Osteoblast (primary cell): ENCODE results near the gene PTGR3. TPM values are rescaled to one million over a fixed set of nuclear protein-coding genes. Genes with fewer than 3 reads are reported as not detected.

Source experiments
- DNase-seq: peaks from one replicate; pipeline ENCODE4 v3.0.0; 2011; ENCODE audit warnings: low spot score, mixed read lengths; ENCODE audit not compliant: insufficient read length; ENCODE audit errors: missing footprints
- H2AFZ ChIP-seq: 2 replicates; pipeline ENCODE4 v1.6.0; 2011; ENCODE audit warnings: mild to moderate bottlenecking, low read length
- H3K27ac ChIP-seq: 2 replicates; pipeline ENCODE4 v1.5.1; 2011; ENCODE audit warnings: mild to moderate bottlenecking, low read depth, low read length, moderate library complexity
- H3K27me3 ChIP-seq: 2 replicates; pipeline ENCODE4 v1.6.0; 2012; ENCODE audit warnings: mild to moderate bottlenecking, control low read depth, inconsistent platforms, low read length, moderate library complexity; ENCODE audit not compliant: insufficient read depth
- H3K36me3 ChIP-seq: 2 replicates; pipeline ENCODE4 v1.5.1; 2011; ENCODE audit warnings: mild to moderate bottlenecking, low read length, control low read depth, moderate library complexity; ENCODE audit not compliant: insufficient read depth
- H3K4me1 ChIP-seq: 2 replicates; pipeline ENCODE4 v1.5.1; 2011; ENCODE audit warnings: mild to moderate bottlenecking, low read length, control low read depth, moderate library complexity; ENCODE audit not compliant: insufficient read depth
- H3K4me2 ChIP-seq: 2 replicates; pipeline ENCODE4 v1.6.0; 2011; ENCODE audit warnings: mild to moderate bottlenecking, low read length; ENCODE audit not compliant: insufficient read depth
- H3K4me3 ChIP-seq: fragments of 200-600 bp; sonication (generic); 3 replicates; pipeline ENCODE4 v1.5.1; 2012; ENCODE audit warnings: mild to moderate bottlenecking, low read length, inconsistent platforms; ENCODE audit not compliant: insufficient read depth
- H3K79me2 ChIP-seq: 2 replicates; pipeline ENCODE4 v1.6.0; 2012; ENCODE audit warnings: mild to moderate bottlenecking, low read length, control low read depth, inconsistent platforms; ENCODE audit not compliant: insufficient read depth
- H3K9me3 ChIP-seq: 2 replicates; pipeline ENCODE4 v1.5.1; 2011; ENCODE audit warnings: low read depth, low read length, control low read depth
- H4K20me1 ChIP-seq: 2 replicates; pipeline ENCODE4 v1.6.0; 2012; ENCODE audit warnings: mild to moderate bottlenecking, low read length, control low read depth; ENCODE audit not compliant: insufficient read depth
- CTCF ChIP-seq: IDR thresholded peaks from 2 replicates; pipeline ENCODE4 v1.5.1; 2011; ENCODE audit warnings: mild to moderate bottlenecking, low read depth, low read length, moderate library complexity; ENCODE audit errors: extremely low read depth
- total RNA-seq: library from RNA; depleted of rRNA; stranded (reverse); fragments of >200 nt; gene quantifications from 2 replicates; pipeline ENCODE4 v1.2.3, GENCODE V29; 2012

Gene PTGR3
- total RNA-seq, 1 donor: 8.3 TPM

GRCh38 chr18:75221397-75221796, 12.5 kb upstream of the PTGR3 start:
- H2AFZ ChIP-seq: no peak overlapping the region
- no peak for TF ChIP-seq CTCF
- no peaks in the 10 kb centered on the region for H3K36me3 ChIP-seq
- H3K4me2 ChIP-seq: no peak overlapping the region
- peaks cover 68% of the 10 kb centered on the region for H3K79me2 ChIP-seq
- H3K4me1 ChIP-seq: peaks cover 21% of the 10 kb centered on the region
- no peak overlapping the region for H3K4me3 ChIP-seq
- H4K20me1 ChIP-seq: no peaks in the 10 kb centered on the region
- H3K9me3 ChIP-seq: no peaks in the 10 kb centered on the region
- H3K27me3 ChIP-seq: no peaks in the 10 kb centered on the region
- no peak for DNase-seq
- H3K27ac ChIP-seq: no peak overlapping the region

GRCh38 chr18:75220551-75221355, 11.8 kb upstream of the PTGR3 start:
- no peak overlapping the region for H3K4me3 ChIP-seq
- H2AFZ ChIP-seq: peak overlapping the region; percentile 15
- H3K36me3 ChIP-seq: no peaks in the 10 kb centered on the region
- no peaks in the 10 kb centered on the region for H4K20me1 ChIP-seq
- H3K4me2 ChIP-seq: peak overlapping the region; percentile 26
- H3K79me2 ChIP-seq: peaks cover 68% of the 10 kb centered on the region
- H3K27ac ChIP-seq: no peak overlapping the region
- no peak for TF ChIP-seq CTCF
- H3K27me3 ChIP-seq: no peaks in the 10 kb centered on the region
- H3K9me3 ChIP-seq: no peaks in the 10 kb centered on the region
- no peak for DNase-seq
- H3K4me1 ChIP-seq: peaks cover 16% of the 10 kb centered on the region

GRCh38 chr18:75219745-75220375, 10.9 kb upstream of the PTGR3 start:
- Histone ChIP-seq H3K36me3 (no peaks in the 10 kb centered on the region), H3K79me2 (peaks cover 68% of the 10 kb centered on the region), H2AFZ (no peak overlapping the region), H4K20me1 (no peaks in the 10 kb centered on the region), H3K9me3 (no peaks in the 10 kb centered on the region), H3K4me3 (no peak overlapping the region), H3K4me2 (no peak overlapping the region), H3K27ac (no peak overlapping the region), H3K4me1 (peaks cover 16% of the 10 kb centered on the region), H3K27me3 (no peaks in the 10 kb centered on the region)
- TF ChIP-seq CTCF: no peak
- DNase-seq: no peak

GRCh38 chr18:75218065-75218923, 9.4 kb upstream of the PTGR3 start:
- no peak overlapping the region for H3K4me3 ChIP-seq
- no peak overlapping the region for H2AFZ ChIP-seq
- DNase-seq: no peak
- peaks cover 65% of the 10 kb centered on the region for H3K79me2 ChIP-seq
- H3K36me3 ChIP-seq: no peaks in the 10 kb centered on the region
- H4K20me1 ChIP-seq: no peaks in the 10 kb centered on the region
- no peaks in the 10 kb centered on the region for H3K27me3 ChIP-seq
- no peak overlapping the region for H3K27ac ChIP-seq
- H3K4me1 ChIP-seq: peaks cover 15% of the 10 kb centered on the region
- no peak overlapping the region for H3K4me2 ChIP-seq
- no peak for TF ChIP-seq CTCF
- no peaks in the 10 kb centered on the region for H3K9me3 ChIP-seq
